Endothelial cell of umbilical vein (primary cell): ENCODE data around the gene ADARB2. TPM values are rescaled to one million over a fixed set of nuclear protein-coding genes. Genes with fewer than 3 reads are reported as not detected.

Source experiments
- BruUV-seq: library from RNA; stranded (reverse); fragments of 400-500 nt; replicated peaks from 2 replicates; lab custom pipeline; 2021; lab: Mats Ljungman, UMichigan
- CTCF ChIA-PET: fragments of 300-600, 350-600 bp; sonication (Branson Sonifier 250); formaldehyde crosslinking; loops from one replicate; lab custom pipeline; 2021; ENCODE audit warnings: antibody characterized with exemption, inconsistent platforms; lab: Charles Lee
- POLR2A ChIA-PET: fragments of 300-600, 350-600 bp; sonication (Branson Sonifier 250); formaldehyde crosslinking; loops from one replicate; lab custom pipeline; 2021; ENCODE audit warnings: antibody characterized with exemption, inconsistent platforms; lab: Charles Lee
- DNase-seq: peaks from one replicate; pipeline ENCODE4 v3.0.0-alpha.2; 2011; ENCODE audit warnings: low read depth, low spot score
- FAIRE-seq: peaks from 2 replicates; lab custom pipeline; 2011; peaks lifted over from hg19 to GRCh38; lab: Jason Lieb, UNC
- H2AFZ ChIP-seq: 2 replicates; pipeline ENCODE4 v1.6.0; 2012; ENCODE audit warnings: low read depth, low read length, control low read depth, inconsistent platforms
- H3K27ac ChIP-seq: 2 replicates; pipeline ENCODE4 v1.5.1; 2011; ENCODE audit warnings: low read depth, mild to moderate bottlenecking, control low read depth, low read length, moderate library complexity; ENCODE audit not compliant: insufficient read depth
- H3K27me3 ChIP-seq, 2 experiments: 2 replicates each; pipeline versions ENCODE4 v1.6.0 to v1.6.1; 2011; ENCODE audit warnings: low read length in 2 of 2, mixed read lengths in 1 of 2; ENCODE audit not compliant: control insufficient read depth in 2 of 2, insufficient read depth in 2 of 2
- H3K36me3 ChIP-seq, 2 experiments: 2 replicates in 1 of 2; 3 replicates in 1 of 2; pipeline ENCODE4 v1.5.1; 2011; ENCODE audit warnings: low read length in 2 of 2, mild to moderate bottlenecking in 1 of 2, moderate library complexity in 1 of 2; ENCODE audit not compliant: control insufficient read depth in 2 of 2, insufficient read depth in 2 of 2; ENCODE audit errors: extremely low read depth in 1 of 2
- H3K4me1 ChIP-seq: 3 replicates; pipeline ENCODE4 v1.5.1; 2011; ENCODE audit warnings: mild to moderate bottlenecking, low read length; ENCODE audit not compliant: control insufficient read depth, insufficient read depth; ENCODE audit errors: extremely low read depth
- H3K4me2 ChIP-seq: 2 replicates; pipeline ENCODE4 v1.6.1; 2011; ENCODE audit warnings: low read length, control low read depth, mixed read lengths; ENCODE audit not compliant: insufficient read depth
- H3K4me3 ChIP-seq, 3 experiments: fragments of 200-600 bp in 1 of 3; sonication (generic), shearing (Covaris generic) in 1 of 3; replicated peaks in 1 of 3; 2 replicates each; pipeline ENCODE4 v1.5.1; 2011 to 2016; ENCODE audit warnings: control low read depth in 3 of 3, low read length in 3 of 3, mild to moderate bottlenecking in 2 of 3, inconsistent platforms in 1 of 3, low read depth in 1 of 3, moderate library complexity in 1 of 3; ENCODE audit not compliant: insufficient read depth in 1 of 3
- H3K79me2 ChIP-seq: 2 replicates; pipeline ENCODE4 v1.6.0; 2012; ENCODE audit warnings: low read length, inconsistent platforms; ENCODE audit not compliant: control insufficient read depth, insufficient read depth
- H3K9ac ChIP-seq: replicated peaks from 2 replicates; pipeline ENCODE3; 2011; ENCODE audit warnings: low read length, control low read depth; ENCODE audit not compliant: insufficient read depth; ENCODE audit errors: extremely low read depth
- H3K9me1 ChIP-seq: replicated peaks from 3 replicates; pipeline ENCODE4 v1.6.0; 2011; ENCODE audit warnings: mild to moderate bottlenecking, low read length; ENCODE audit not compliant: control insufficient read depth, insufficient read depth; ENCODE audit errors: extremely low read depth
- H3K9me3 ChIP-seq: replicated peaks from 2 replicates; pipeline ENCODE4 v1.5.1; 2012; ENCODE audit warnings: low read length, inconsistent platforms; ENCODE audit not compliant: control insufficient read depth, insufficient read depth
- H4K20me1 ChIP-seq: replicated peaks from 2 replicates; pipeline ENCODE3; 2011; ENCODE audit warnings: mild to moderate bottlenecking, low read length; ENCODE audit not compliant: control insufficient read depth, insufficient read depth; ENCODE audit errors: extremely low read depth
- CTCF ChIP-seq, 2 donors: IDR thresholded peaks; 1 replicate in 1 of 2; 2 replicates in 1 of 2; pipeline ENCODE4 v1.5.1; 2011; ENCODE audit warnings: low read length in 2 of 2, mild to moderate bottlenecking in 2 of 2, moderate library complexity in 2 of 2, control low read depth in 1 of 2, inconsistent platforms in 1 of 2, low read depth in 1 of 2; ENCODE audit not compliant: insufficient read depth in 1 of 2; ENCODE audit errors: extremely low read depth in 1 of 2
- FOS ChIP-seq: IDR thresholded peaks from 2 replicates; pipeline ENCODE4 v1.6.1; 2011; ENCODE audit warnings: mild to moderate bottlenecking, low read length, moderate library complexity, borderline replicate concordance; ENCODE audit not compliant: insufficient read depth
- GATA2 ChIP-seq: IDR thresholded peaks from 2 replicates; pipeline ENCODE4 v1.7.0; 2011; ENCODE audit warnings: low read depth, mild to moderate bottlenecking, moderate library complexity, mixed read lengths, low read length; ENCODE audit not compliant: insufficient read length, insufficient read depth
- MAX ChIP-seq: IDR thresholded peaks from 2 replicates; pipeline ENCODE4 v1.6.1; 2011; ENCODE audit not compliant: insufficient read depth, insufficient read length
- POLR2A ChIP-seq: IDR thresholded peaks from 2 replicates; pipeline ENCODE4 v1.6.1; 2012; ENCODE audit warnings: low read depth, mild to moderate bottlenecking, control low read depth, low read length
- dilution Hi-C: fragments of 300-500 bp; cut with MboI; formaldehyde crosslinking; loops from one replicate; pipeline ENCODE4 v1.15.0; 2019; ENCODE audit warnings: low sequenced_read_pairs; ENCODE audit not compliant: extremely low pct_ligation_motif_present
- intact Hi-C: fragments of 100-400 bp; cut with micrococcal nuclease; formaldehyde crosslinking; loops from one replicate; pipeline ENCODE4 v1.10.0; 2022
- polyA plus RNA-seq, 4 experiments: library from polyadenylated mRNA; depleted of rRNA in 3 of 4; stranded (reverse) in 3 of 4; unstranded in 1 of 4; fragments of >200 nt; gene quantifications; 2 replicates each; pipeline versions ENCODE4 v1.2.1 to v1.2.3, GENCODE V29; 2011 to 2012; ENCODE audit warnings: missing spikeins in 1 of 4
- total RNA-seq: library from RNA; stranded (reverse); gene quantifications from 2 replicates; pipeline ENCODE4 v1.2.3, GENCODE V29; 2021

ADARB2 gene
- total and polyA plus RNA-seq, 2 donors (not counting 3 experiments of a cell fraction or from before 2014, with no cell fraction given): not detected

- no peak overlapping the region for H3K9ac ChIP-seq
- peaks cover 13% of the 10 kb centered on the region for H3K9me3 ChIP-seq
- dilution Hi-C loops (no loop called here), intact Hi-C loops (no loop called here)
- H3K4me2 ChIP-seq: no peak overlapping the region
- TF ChIP-seq MAX: no peak
- TF ChIP-seq POLR2A: no peak
- no peak for TF ChIP-seq FOS
- TF ChIP-seq CTCF (IDR thresholded peaks at IDR 0.05; ENCODE audit: extremely low read depth in 1 of 2, insufficient read depth in 1 of 2, low read depth in 1 of 2, low read length in 2 of 2): no peak
- no peak for TF ChIP-seq GATA2
- DNase-seq (no peak), FAIRE-seq (no peak)
- no peaks in the 10 kb centered on the region for H3K36me3 ChIP-seq
- BruUV-seq: no TSS peak
- H3K79me2 ChIP-seq: no peaks in the 10 kb centered on the region
- no peaks in the 10 kb centered on the region for H4K20me1 ChIP-seq
- H3K27me3 ChIP-seq: no peaks in the 10 kb centered on the region
- ChIA-PET CTCF (no interaction called here), POLR2A (no interaction called here)
- no peak overlapping the region for H3K4me3 ChIP-seq
- no peaks in the 10 kb centered on the region for H3K9me1 ChIP-seq
- no peak overlapping the region for H2AFZ ChIP-seq
- no peak overlapping the region for H3K27ac ChIP-seq
- H3K4me1 ChIP-seq: no peaks in the 10 kb centered on the region
Measured at GRCh38 chr10:1685699-1686490, 51.4 kb downstream of the ADARB2 start.
